ENCODE data around the gene GDF15.
"Not testable (repeated sequence)": the region's sequence is repeated elsewhere in the genome, so short reads cannot be mapped to it uniquely, and the experiment has no call there.

GDF15 gene, protein sequence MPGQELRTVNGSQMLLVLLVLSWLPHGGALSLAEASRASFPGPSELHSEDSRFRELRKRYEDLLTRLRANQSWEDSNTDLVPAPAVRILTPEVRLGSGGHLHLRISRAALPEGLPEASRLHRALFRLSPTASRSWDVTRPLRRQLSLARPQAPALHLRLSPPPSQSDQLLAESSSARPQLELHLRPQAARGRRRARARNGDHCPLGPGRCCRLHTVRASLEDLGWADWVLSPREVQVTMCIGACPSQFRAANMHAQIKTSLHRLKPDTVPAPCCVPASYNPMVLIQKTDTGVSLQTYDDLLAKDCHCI

DNA sequence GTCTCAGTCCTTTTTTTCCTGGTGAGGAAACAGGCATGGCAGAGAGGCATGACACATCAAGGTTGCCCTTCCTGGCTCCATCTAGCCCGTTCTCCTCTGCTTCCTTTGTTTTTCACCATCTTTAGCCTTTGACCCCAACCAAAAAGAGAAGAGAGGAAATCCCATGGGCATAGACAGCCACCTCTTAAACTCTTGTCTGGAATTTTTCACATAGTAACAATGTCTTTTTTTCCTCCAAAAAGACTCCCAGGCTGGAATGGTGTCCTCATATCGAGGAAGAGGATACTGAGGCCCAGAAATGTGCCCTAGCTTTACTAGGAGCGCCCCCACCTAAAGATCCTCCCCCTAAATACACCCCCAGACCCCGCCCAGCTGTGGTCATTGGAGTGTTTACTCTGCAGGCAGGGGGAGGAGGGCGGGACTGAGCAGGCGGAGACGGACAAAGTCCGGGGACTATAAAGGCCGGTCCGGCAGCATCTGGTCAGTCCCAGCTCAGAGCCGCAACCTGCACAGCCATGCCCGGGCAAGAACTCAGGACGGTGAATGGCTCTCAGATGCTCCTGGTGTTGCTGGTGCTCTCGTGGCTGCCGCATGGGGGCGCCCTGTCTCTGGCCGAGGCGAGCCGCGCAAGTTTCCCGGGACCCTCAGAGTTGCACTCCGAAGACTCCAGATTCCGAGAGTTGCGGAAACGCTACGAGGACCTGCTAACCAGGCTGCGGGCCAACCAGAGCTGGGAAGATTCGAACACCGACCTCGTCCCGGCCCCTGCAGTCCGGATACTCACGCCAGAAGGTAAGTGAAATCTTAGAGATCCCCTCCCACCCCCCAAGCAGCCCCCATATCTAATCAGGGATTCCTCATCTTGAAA lies at the start of gene GDF15:
GDF15 (plus strand) TSS at position 484 of the 868 bp plus-strand sequence; CDS start at position 516, 32 bp downstream.
- DNase-seq (ENCODE audit: low read depth, low spot score), result no peak

DNA sequence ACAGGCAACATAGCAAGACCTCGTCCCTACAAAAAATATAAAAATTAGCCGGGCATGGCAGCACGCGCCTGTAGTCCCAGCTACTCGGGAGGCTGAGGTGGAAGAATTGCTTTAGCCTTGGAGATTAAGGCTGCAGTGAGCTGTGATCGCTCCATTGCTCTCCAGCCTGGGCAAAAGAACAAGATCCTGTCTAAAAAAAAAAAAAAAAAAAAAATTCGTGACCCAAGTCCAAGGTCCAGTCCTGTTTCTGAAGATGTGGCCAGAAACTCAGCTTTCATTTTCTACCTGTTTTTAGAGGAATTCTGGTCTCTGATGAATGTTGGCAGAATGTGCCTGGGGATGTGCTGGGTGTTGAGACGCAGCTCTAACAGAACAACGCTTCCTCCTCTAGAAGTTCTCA lies 47.4 kb upstream of the GDF15 start:
- DNase-seq (ENCODE audit: low read depth, low spot score), result no peak

DNA sequence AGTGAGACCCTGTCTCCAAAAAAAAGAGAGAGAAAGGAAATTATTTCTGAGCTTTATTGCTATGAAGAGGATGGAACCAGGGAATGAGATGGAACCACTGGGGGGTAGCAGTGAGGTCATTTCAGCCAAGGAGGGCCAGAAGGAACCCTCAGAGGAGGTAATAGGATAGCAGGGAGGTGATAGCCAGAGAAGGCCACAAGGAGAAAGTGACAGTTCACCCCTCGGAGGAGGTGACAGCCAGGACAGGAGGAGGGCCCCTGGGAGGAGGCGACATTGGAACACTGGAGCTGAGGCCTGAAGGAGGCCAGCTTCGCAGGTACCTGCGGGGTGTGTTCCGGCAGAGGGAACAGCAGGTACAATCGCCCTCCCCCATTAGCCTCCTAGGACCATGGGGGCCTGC lies 46.2 kb upstream of the GDF15 start:
- no peak for DNase-seq (ENCODE audit: low read depth, low spot score)

DNA sequence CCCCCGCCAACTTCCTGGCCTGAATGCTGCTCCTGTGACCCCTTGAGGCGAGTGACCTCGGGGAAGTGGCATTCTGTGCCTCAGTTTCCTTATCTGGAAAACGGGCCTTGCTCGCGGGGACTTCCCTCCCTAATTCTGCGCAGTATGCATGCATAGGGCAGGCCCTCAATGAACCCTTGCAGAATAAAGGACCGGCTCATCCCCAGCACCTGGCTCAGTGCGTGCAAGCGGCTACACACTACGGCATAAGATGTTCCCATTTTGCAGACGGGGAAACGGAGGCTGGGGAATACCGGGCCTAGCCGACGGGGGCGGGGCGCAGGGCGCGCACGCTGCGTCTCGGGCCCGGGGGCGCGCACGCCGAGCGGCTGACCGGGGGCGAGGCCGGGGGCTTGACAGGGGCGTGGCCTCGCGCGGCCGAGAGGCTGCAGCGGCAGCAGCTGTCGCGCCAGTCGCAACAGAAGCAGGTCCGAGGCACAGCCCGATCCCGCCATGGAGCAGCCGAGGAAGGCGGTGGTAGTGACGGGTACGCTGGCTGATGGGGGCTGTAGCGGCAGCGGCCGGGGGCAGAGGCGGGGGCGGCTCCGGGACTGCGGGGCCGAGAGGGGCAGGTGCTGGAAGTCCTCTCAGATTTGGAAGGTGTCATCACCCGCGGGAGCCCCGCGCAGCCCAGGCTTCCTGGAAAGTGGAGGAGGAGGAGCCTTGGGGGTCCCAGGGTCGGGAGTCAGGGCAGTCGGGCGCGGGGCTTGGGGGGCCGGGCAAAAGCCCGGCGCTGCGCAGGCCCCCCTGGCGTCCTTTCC lies 45.6 kb upstream of the GDF15 start, which contains the start of gene PGPEP1:
PGPEP1 (plus strand) TSS at position 409 of the 800 bp plus-strand sequence; CDS start at position 493, 84 bp downstream.
- no peak for DNase-seq (ENCODE audit: low read depth, low spot score)

DNA sequence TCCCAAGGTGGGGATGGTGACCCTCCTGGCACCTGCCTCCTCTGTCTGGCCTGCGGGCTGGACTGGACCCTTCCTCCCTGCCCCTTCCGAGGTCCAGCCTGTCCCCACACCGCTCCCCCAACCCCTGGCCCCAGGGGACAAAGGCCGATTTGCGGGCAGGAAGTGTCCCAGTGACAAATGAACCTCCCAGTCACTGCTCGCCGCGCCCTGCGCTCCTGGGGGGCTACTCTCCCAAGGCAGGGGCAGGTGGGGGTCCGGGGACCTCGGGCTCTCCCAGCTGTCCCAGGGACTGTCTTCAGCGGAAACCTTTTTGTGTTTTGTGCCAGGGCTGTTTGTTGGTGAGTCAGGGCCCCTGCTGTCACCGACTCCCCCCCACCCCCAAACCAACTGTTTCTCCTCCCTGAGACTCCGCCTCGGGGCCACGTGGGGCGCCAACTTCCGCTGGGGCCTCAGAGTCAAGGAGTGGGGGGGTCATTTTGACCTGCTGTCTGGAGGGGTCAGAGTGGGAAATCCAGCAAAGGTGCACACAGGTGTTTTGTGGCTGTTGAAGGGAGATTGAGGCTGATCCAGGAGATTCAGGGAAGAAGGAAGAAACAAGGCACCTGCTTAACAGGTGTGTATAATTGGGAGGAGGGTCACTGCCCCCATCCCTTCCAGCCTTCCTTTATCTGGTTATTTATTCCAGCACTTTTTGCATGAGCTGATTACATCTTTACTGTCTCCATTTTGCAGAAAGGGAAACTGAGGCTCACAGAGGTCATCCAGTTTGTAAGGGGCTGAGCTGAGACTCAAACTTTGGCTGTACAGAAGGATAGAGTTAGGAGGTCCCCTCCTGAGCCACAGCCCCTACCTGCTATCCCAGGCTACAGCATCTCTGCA lies 44.7 kb upstream of the GDF15 start:
- DNase-seq (ENCODE audit: low read depth, low spot score), result peak; percentile 51

DNA sequence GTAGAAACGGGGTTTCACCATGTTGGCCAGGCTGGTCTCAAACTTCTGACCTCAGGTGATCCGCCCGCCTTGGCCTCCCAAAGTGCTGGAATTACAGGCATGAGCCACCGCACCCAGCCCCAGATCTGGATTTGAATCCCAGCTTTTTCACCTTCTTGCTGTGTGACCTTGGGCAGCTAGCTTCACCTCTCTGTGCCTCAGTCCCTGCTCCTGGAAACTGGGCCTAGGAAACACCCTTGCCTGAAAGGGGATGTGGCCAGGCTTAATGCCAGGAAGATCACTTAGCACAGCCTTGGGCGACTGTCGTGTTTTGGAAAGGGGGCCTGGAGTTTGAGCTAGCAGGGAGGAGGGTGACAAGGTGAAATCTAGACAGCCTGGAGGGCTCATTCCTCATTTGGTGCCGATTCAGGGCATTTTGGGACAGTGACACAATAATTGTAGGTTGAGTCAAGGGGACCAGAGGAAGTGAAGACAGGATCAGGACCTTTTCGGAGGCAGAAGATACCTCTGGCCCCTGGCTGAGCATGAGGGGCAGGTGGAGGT lies 43.8 kb upstream of the GDF15 start:
- no peak for DNase-seq (ENCODE audit: low read depth, low spot score)

DNA sequence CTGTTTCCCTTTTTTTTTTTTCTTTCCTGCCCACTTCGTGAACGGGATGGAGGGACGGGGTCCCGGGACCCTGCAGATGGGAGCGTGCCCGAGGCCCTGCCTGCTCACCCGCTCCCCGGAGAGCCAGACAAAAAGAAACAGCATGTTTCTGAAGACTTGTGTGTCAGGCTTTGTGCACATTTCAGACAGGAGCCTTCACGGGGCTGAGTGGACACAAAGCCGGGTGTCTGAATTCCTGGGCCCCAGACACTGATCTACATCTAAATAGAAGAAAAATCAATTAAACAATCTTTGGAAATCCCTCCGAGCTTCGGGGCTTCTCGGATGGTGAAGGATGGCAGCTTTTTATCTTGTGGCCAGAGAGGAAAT lies 41.4 kb upstream of the GDF15 start:
- no peak for DNase-seq (ENCODE audit: low read depth, low spot score)

DNA sequence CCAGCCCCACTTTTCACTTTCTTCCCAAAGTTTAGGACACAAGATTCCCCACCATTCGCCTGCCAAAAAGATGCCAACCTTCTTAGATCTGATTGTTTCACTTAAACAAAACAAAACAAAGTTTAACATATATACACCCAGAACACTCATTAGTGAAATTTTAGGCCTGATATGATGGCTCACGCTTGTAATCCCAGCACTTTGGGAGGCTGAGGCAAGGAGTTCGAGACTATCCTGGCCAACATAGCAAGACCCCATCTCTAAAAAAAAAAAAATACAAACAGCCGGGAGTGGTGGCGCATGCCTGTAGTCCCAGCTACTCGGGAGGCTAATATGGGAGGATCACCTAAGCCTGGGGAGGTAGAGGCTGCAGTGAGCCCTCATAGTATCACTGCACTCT lies 40.7 kb upstream of the GDF15 start:
- DNase-seq (ENCODE audit: low read depth, low spot score), result no peak

DNA sequence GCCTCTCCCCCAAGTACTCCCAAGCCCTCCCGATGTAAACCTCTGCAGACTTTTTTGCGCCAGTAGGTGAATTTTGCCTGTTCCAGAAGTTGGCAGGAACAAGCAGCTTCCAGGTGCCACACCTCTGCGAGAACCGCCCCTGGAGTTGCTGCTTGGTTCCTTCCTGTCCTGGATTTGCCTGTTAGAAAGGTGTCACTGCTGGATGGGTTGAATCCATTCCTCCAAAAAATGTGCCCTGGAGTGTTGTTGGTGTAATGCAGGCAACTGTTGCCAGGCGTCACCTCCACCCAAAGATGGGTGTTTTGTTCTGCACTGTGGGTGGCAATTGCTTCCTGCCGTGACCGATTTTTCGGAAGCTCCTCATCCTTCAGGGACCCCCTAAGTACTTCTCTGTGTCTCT lies 39.9 kb upstream of the GDF15 start:
- DNase-seq (ENCODE audit: low read depth, low spot score), result no peak

DNA sequence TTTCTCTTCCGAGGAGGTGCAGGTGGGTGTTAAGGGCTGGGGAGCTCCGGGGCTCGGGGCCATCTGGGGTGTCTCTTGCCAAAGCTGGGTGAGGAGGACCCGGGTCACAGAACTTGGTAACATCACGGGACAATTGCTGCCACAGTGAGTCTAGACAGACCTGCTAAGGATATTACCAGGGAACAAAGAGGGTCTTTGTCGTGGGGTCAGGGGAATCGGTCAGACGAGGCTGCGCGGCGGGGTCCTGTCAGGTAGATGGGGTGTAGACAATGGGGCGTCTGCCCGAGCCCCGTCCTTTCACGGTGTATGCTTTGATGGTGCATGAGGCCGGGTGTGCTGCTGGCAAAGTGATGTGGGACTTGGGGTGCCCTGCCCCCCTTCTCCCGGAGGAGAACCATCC lies 37.8 kb upstream of the GDF15 start:
- DNase-seq (ENCODE audit: low read depth, low spot score), result no peak

DNA sequence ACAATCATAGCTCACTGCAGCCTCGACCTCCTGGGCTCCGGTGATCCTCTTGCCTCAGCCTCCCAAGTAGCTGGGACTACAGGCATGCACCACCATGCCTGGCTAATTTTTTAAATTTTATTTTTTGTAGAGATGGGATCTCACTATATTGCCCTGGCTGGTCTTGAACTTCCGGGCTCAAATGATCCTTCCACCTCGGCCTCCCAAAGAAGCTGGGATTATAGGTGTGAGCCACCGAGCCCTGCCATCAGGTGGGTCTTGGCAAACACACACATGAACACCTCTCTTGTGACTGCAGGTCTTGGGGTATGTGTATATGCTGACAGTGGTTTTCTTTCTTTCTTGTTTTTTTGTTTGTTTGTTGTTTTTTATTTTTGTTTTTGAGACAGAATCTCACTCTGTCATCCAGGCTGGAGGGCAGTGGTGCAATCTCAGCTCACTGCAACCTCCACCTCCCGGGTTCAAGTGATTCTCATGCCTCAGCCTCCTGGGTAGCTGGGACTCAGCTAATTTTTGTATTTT lies 37.1 kb upstream of the GDF15 start:
- DNase-seq (ENCODE audit: low read depth, low spot score), result not testable (repeated sequence)

DNA sequence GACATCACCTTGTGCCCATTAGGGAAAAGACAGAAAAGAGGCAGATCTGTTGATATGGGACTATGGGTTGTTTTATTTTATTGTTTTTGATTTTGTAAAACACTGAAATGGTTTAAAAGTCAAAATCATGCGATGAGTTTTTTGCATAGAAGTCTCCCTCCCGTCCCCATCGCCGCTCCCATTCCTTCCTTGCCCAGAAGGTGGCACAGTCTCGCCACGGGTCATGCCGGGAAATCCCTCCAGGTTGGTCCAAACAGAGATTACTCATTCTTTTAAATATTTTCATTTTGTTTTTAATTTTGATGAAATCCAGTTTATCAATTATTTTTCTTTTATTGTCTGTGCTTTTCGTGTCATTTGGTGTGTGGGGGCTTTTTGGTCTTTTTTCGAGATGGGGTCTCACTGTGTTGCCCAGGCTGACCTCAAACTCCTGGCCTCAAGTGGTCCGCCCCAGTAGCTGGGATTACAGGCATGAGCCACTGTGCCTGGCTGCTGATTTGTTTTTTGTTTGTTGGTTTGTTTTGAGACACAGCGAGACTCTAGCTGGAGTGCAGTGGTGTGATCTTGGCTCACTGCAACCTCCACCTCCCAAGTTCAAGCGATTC lies 36.3 kb upstream of the GDF15 start:
- DNase-seq (ENCODE audit: low read depth, low spot score), result no peak

DNA sequence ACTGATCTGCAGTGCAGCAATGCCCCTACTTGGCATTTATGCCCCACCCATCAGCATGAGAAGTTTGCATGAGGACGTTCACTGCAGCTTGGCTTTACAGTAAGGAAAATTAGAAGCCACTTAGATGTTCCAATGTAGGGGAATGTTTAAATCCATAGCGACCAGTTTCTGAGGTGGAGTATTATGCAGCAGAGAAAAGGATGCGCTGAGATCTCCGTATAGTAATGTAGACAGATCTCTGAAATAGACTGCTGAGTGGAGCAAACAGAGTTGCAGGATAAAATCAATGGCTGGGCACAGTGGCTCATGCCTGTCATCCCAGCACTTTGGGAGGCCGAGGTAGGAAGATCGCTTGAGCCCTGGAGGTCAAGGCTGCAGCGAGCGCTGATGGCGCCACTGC lies 35.5 kb upstream of the GDF15 start:
- DNase-seq (ENCODE audit: low read depth, low spot score), result no peak

DNA sequence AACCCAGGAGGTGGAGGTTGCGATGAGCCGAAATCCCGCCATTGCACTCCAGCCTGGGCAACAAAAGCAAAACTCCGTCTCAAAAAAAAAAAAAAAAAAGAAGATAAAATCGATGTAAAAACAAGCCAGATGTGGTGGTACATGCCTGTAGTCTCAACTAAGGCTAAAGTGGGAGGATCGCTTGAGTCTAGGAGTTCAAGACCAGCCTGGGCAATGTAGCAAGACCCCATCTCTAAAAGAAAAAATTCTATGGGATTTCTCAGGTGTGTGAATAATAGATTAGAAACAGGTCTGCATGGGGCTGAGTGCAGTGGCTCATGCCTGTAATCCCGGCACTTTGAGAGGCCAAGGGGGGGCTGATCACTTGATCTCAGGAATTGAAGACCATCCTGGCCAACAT lies 34.4 kb upstream of the GDF15 start:
- DNase-seq (ENCODE audit: low read depth, low spot score), result no peak

DNA sequence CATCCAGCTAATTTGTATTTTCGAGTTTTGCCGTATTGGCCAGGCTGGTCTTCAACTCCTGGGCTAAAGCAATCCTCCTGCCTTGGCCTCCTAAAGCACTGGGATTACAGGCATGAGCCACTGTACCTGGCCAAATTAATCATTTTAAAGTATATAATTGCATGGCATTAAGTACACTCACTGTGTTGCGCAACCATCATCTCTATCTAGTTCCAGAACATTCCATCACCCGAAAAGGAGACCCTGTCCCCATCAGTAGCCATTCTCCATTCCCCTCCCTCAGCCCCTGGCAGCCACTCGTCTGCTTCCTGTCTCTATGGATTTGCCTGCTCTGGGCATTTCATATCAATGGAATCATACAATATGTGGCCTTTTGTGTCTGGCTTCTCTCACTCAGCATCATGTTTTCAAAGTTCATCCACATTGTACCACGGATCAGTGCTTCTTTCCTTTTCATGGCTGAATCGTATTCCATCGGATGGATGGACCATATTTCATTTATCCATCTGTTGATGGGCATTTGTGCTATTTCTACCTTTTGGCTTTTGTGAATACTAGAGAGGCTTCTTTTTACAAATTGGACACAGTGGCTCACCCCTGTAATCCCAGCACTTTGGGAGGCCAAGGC lies 32.5 kb upstream of the GDF15 start:
- no peak for DNase-seq (ENCODE audit: low read depth, low spot score)

DNA sequence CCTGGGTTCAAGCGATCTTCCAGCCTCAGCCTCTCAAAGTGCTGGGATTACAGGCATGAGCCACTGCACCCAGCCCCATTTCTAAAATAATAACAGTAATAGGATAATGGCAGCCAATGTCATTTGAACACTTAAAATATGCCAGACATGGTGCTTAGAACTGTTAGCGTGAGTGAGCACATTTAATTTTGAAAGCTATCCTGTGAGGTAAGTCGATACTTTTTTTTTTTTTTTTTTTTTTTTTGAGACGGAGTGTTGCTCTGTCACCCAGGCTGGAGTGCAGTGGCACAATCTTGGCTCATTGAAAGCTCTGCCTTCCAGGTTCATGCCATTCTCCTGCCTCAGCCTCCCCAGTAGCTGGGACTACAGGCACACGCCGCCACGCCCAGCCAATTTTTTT lies 31.2 kb upstream of the GDF15 start:
- DNase-seq (ENCODE audit: low read depth, low spot score), result not testable (repeated sequence)

DNA sequence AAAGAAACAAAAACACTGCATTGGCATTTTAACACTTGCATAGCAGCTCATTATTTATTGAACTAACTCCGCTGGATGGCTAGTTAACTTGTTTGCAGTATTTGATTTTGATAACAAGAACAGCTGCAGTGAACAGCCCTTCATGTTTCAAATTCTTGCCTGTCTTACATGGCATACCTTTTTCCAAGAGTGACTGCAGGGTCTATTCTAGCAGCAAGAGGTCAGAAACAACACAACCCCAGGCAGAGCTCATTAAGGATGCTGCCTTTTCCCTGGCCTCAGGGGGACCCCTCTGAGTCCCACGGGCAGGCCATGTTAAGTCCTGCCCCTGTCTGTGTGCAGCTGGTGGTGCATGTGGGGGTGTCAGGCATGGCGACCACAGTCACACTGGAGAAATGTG lies 28.9 kb upstream of the GDF15 start:
- DNase-seq (ENCODE audit: low read depth, low spot score), result no peak

DNA sequence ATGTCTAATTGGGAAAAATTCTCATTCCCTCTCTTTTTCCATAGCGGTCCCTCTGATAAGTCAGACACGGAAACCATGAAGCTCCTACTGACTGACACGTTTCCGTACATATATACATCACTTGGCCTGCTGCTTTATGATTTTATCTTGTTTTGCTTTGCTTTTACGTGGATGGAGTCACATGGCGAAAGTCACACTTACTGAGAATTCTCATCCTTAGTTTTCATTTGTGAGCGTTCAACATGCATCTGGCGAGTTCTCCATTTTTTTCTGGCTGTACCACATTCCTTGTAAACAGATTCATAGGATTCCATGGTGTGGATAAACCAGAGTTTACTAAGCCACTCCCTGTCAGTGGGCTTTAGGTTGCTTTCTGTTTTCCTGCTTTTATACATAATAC lies 24.3 kb upstream of the GDF15 start:
- no peak for DNase-seq (ENCODE audit: low read depth, low spot score)

DNA sequence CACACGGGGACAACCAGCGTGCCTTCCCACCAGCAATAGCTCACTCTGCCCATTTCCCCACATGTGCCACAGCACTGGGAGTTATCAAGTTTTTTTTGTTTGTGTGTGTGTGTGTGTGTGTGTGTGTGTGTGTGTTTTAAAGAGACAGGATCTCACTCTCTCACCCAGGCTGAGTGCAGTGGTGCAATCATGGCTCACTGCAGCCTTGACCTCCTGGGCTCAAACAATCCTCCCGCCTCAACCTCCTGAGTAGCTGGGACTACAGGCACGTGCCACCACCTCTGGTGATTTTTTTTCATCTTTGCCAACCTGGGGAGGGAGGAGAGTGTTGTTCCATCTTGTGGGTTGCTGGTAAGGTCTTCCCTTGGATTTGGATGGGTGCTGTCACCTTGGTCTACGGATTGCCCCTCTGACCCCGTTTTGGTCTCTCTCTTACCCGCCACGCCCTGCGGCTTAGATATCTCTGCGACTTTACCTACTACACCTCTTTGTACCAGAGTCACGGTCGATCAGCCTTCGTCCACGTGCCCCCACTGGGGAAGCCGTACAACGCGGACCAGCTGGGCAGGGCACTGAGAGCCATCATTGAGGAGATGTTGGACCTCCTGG lies 22.9 kb upstream of the GDF15 start:
- DNase-seq (ENCODE audit: low read depth, low spot score), result no peak

All from activated naive CD8-positive, alpha-beta T cell treated with anti-CD3 and anti-CD28 coated beads, Interleukin-2, amount 50 U/mL, for 16 hours (primary cell).